ENCODE data around the gene PRPF6.

DNA sequence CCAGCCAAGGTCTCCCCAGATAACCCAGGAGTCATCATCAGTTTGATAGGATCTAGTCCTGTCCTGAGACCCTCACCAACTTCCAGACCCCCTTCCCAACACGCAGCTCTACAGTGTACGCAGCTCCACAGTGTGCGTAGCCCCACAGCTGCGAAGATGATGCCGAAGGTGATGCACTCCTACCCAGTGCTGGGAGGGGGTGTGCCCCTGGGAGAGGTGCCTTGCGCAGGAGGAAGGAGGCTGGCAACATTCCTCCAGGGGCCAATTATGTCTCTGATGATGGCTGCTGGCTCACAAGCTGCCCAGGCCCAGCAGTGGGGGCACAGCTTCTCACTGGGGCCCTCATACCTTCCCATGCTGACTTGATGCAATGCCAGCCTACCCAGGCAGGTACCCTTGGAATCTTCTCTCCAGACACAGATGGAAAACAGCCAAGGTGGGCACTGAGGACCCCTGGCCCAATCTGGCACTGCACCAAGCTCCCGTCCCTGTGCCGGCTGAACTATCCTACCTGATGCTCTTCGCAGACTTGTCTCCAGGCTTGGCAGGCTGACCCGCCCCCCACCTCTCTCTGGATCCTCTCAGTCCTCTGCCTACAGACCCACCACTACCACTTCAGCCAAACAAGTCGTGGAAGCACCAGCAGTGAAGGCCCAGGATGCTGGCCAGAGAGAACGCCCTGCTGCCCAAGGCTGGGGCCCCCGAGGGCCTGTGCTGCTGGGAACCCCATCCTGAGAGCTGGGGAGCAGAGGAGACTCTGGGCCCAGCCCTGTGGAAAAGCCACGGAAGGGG is 12.6 kb upstream of the PRPF6 start:
- TF ChIP-seq, protein P1, sequence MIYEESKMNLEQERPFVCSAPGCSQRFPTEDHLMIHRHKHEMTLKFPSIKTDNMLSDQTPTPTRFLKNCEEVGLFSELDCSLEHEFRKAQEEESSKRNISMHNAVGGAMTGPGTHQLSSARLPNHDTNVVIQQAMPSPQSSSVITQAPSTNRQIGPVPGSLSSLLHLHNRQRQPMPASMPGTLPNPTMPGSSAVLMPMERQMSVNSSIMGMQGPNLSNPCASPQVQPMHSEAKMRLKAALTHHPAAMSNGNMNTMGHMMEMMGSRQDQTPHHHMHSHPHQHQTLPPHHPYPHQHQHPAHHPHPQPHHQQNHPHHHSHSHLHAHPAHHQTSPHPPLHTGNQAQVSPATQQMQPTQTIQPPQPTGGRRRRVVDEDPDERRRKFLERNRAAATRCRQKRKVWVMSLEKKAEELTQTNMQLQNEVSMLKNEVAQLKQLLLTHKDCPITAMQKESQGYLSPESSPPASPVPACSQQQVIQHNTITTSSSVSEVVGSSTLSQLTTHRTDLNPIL (CRISPR knock-in tag; IDR thresholded peaks at IDR 0.05; ENCODE audit: low read depth) = no peak
- TF ChIP-seq, protein P2, sequence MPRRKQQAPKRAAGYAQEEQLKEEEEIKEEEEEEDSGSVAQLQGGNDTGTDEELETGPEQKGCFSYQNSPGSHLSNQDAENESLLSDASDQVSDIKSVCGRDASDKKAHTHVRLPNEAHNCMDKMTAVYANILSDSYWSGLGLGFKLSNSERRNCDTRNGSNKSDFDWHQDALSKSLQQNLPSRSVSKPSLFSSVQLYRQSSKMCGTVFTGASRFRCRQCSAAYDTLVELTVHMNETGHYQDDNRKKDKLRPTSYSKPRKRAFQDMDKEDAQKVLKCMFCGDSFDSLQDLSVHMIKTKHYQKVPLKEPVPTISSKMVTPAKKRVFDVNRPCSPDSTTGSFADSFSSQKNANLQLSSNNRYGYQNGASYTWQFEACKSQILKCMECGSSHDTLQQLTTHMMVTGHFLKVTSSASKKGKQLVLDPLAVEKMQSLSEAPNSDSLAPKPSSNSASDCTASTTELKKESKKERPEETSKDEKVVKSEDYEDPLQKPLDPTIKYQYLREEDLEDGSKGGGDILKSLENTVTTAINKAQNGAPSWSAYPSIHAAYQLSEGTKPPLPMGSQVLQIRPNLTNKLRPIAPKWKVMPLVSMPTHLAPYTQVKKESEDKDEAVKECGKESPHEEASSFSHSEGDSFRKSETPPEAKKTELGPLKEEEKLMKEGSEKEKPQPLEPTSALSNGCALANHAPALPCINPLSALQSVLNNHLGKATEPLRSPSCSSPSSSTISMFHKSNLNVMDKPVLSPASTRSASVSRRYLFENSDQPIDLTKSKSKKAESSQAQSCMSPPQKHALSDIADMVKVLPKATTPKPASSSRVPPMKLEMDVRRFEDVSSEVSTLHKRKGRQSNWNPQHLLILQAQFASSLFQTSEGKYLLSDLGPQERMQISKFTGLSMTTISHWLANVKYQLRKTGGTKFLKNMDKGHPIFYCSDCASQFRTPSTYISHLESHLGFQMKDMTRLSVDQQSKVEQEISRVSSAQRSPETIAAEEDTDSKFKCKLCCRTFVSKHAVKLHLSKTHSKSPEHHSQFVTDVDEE (CRISPR knock-in tag; IDR thresholded peaks at IDR 0.05) = no peak
- TF ChIP-seq BACH2 (CRISPR knock-in tag; IDR thresholded peaks at IDR 0.05; ENCODE audit: borderline replicate concordance) = no peak
- TF ChIP-seq ARNTL (CRISPR knock-in tag; IDR thresholded peaks at IDR 0.05; ENCODE audit: borderline replicate concordance, low read depth) = no peak
- no peak for TF ChIP-seq RARB (CRISPR knock-in tag; IDR thresholded peaks at IDR 0.05)

Measured in SK-N-SH treated with all-trans-retinoic acid at 6 μM for 48 hours (cell line).